Cardiac muscle cell (in vitro differentiated cells and primary cell): ENCODE measurements around the gene OSBP2. TPM values are rescaled to one million over a fixed set of nuclear protein-coding genes. Genes with fewer than 3 reads are reported as not detected.
A peak's percentile ranks its signal among the peaks of the same experiment; 100 is the strongest.

Experiments used
- DNase-seq, 2 donors: peaks; one replicate each; pipeline versions ENCODE4 v3.0.0 to v3.0.0-alpha.2; 2010 to 2017; ENCODE audit warnings: low read depth in 1 of 2, low spot score in 1 of 2
- H3K27ac ChIP-seq: fragments of 200-600 bp; sonication (generic); 2 replicates; pipeline ENCODE4 v1.5.1; 2016
- H3K27me3 ChIP-seq: fragments of 200-600 bp; sonication (generic); 2 replicates; pipeline ENCODE4 v1.6.0; 2016; ENCODE audit warnings: control low read depth
- H3K36me3 ChIP-seq: fragments of 200-600 bp; sonication (generic); 2 replicates; pipeline ENCODE4 v1.5.1; 2016; ENCODE audit warnings: control low read depth
- H3K4me1 ChIP-seq: fragments of 200-600 bp; sonication (generic); 2 replicates; pipeline ENCODE4 v1.8.1; 2017; ENCODE audit warnings: low read depth, mild to moderate bottlenecking, mixed run types
- H3K4me3 ChIP-seq: fragments of 200-600 bp; sonication (generic); 2 replicates; pipeline ENCODE4 v1.5.1; 2016; ENCODE audit warnings: mild to moderate bottlenecking
- H3K9me3 ChIP-seq: fragments of 200-600 bp; sonication (generic); 2 replicates; pipeline ENCODE4 v1.5.1; 2017; ENCODE audit warnings: low read depth, mild to moderate bottlenecking, control low read depth
- CTCF ChIP-seq: IDR thresholded peaks from 2 replicates; pipeline ENCODE4 v1.5.1; 2012; ENCODE audit warnings: low read depth, mild to moderate bottlenecking, low read length
- polyA plus RNA-seq: library from polyadenylated mRNA; unstranded; fragments of >200 nt; fragmentation: Nextera tagmentation; extraction: Ambion mirVana; gene quantifications from 2 replicates; pipeline ENCODE4 v1.2.1, GENCODE V29; 2016
- total RNA-seq: library from RNA; depleted of rRNA; stranded (reverse); fragments of >200 nt; gene quantifications from 2 replicates; pipeline ENCODE4 v1.2.3, GENCODE V29; 2016

OSBP2 gene
- total and polyA plus RNA-seq, 2 experiments from 2014 or later, result 19.4 to 32.5 TPM

DNA sequence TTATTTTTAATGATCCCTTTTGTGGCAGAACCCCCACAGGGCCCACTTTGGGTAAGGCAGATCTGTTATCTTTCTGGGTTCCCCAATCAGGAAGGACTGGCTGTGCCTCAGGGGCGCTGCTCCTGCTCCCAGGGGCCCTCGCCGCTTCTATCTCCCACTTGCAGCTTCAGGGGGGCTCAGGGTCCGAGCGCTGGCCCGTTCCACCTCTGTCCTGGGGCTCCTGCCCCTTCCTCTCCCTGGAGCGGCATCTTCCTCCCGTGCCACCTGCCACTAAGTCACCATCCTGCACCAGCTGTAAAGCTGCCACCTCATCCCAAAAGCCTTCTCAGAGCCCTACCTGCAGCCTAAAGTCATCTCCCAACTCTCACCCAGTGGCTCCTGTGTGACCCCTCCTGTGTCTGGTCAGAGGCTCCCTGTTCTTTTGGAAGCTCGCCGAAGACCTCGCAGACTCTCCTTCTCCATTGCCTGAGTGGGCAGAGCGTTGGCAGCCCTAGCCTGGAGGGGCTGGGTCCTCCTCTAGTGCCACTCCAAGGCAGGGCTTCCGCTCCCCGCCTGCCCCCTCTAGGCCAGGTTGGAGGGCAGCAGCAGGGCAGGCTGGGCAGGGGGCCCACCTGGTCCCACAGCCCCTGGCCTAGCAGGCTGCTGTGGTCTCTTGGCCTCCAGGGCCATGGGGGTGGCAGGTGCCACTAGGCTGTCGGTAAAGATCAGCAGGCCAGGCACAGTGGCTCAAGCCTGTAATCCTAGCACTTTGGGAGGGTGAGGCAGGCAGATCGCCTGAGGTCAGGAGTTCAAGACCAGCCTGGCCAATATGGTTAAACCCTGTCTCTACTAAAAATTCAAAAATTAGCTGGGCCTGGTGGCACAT, 167.2 kb downstream of the OSBP2 start:
- Histone ChIP-seq H3K36me3 (no peaks in the 10 kb centered on the region), H3K4me3 (no peak overlapping the region), H3K4me1 (peaks cover 10% of the 10 kb centered on the region), H3K9me3 (no peaks in the 10 kb centered on the region), H3K27me3 (no peaks in the 10 kb centered on the region), H3K27ac (no peak overlapping the region)
- DNase-seq, result no peak
- TF ChIP-seq CTCF, result no peak

DNA sequence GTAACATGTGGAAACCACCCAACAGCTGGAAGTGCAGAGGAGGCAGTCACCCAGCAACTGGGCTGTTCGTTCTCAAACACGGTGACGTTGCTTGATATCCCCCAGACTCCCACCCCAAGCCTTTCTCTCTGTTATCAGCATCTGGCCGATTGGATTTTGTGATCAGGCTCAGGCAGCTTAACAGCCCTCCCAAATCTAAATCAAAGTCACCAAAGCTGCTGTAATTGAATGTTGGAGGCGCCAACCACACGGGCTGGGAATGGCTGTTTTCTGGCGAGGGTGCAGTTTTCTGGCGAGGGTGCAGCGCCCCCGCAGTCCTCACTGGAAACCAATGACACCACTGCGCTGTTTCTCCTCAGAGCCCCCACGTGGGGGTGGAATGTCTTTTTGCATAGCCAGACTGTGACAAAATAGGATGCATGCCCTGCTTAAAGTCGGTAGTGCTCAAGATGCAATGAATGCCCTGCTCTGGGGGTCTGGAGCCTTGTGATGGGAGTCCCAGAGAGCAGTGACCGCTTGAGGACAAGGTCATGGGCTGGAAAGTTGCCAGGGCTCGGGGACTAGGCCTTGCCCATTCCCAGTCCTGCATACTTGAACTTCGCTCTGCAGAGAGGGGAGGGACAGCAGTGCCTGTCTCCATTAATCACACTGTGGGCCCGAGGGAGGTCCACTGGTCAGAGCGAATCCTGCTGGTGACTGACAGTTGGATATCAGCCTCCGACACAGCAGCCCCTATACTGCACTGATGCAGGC, 168.6 kb downstream of the OSBP2 start:
- Histone ChIP-seq H3K27me3 (no peaks in the 10 kb centered on the region), H3K4me1 (peaks cover 10% of the 10 kb centered on the region), H3K27ac (no peak overlapping the region), H3K4me3 (no peak overlapping the region), H3K36me3 (no peaks in the 10 kb centered on the region), H3K9me3 (no peaks in the 10 kb centered on the region)
- TF ChIP-seq CTCF, result peak; percentile 15
- peak; percentile 7 to 53 for DNase-seq

DNA sequence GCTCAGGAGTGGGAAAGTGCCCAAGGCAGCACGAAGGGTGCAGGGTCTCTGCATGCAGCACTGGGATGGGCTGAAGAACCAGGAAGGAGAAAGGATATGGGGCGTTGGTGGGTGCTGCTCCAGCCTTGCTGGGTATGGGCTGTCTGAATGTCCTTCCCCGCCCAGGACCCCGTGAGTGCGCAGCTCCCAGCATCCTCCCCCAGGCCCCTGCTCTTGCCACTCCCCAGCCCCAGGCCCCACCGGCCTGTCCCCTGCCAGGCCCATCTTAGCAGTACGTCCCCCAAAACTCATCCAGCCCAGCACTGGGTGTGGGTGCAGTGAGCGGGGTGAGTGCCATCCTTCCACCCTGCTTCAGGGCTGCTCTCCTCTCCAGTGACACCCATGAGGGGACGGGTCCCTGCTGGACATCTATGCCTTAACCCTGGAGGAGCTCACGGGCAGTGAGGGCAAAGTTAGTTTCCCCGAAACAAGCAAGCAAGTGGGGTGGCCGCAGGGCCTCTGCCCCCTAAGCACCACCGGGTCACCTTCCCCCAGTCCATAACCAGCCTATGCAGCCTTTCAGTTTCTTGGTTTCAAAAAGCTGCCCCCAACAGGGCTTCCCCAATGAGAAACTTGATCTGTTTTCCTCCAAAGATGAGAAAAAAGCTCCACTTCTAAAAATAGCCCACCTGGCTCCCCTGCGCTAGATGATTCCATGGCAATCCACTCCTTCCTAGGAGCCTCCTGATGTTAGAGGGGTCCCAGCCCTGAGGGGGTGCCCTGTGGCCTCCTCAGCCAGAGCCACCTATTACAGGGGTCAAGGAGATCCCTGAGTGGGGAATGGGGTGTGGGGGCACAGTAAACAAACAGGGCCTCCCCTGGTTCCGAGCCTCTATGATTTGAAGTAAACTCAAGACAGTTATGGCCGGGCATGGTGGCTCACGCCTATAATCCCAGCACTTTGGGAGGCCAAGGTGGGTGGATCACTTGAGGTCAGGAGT, 170.1 kb downstream of the OSBP2 start:
- H3K27me3 ChIP-seq, result no peaks in the 10 kb centered on the region

DNA sequence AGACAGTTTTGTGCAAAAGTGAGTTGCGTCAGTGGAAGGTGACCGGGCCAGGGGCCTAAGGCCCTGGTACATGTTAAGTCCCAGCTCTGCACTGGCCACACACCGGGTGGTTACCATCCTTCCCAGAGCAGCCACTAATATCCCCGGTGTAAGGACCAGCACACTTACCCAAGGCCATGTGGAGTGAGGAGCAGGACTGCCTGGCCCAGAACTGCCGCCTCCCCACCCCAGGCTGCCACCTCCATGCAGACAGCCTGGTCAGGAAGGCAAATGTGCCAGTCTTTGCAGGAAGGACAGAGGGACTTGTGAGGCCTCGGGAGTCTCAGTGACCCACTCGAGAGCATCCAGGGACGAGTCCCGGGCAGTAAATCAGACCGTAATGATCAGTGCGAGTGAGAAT, 171.0 kb downstream of the OSBP2 start:
- Histone ChIP-seq H3K36me3 (no peaks in the 10 kb centered on the region), H3K27me3 (no peaks in the 10 kb centered on the region), H3K9me3 (no peaks in the 10 kb centered on the region), H3K4me3 (no peak overlapping the region), H3K4me1 (peaks cover 10% of the 10 kb centered on the region), H3K27ac (no peak overlapping the region)
- no peak for DNase-seq
- TF ChIP-seq CTCF, result no peak

More for the DNA sequence above, 170.1 kb downstream of the OSBP2 start:
- Histone ChIP-seq H3K27ac (no peak overlapping the region), H3K36me3 (no peaks in the 10 kb centered on the region), H3K4me1 (peaks cover 10% of the 10 kb centered on the region), H3K9me3 (no peaks in the 10 kb centered on the region), H3K4me3 (no peak overlapping the region)
- DNase-seq, result no peak
- TF ChIP-seq CTCF, result no peak

DNA sequence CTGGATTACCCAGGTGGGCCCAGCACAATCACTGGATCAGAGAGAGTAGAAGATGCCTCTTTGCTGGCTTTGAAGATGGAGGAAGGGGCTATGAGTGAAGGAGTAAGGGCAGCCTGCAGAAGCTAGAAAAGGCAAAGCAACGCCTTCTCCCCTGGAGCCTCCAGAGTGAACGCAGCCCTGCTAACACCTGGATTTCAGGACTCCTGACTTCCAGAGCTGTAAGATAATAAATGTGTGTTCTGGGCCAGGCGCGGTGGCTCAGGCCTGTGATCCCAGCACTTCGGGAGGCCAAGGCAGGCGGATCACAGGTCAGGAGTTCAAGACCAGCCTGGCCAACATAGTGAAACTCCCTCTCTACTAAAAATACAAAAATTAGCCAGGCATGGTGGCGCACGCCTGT, 171.5 kb downstream of the OSBP2 start:
- DNase-seq, result no peak
- no peaks in the 10 kb centered on the region for H3K36me3 ChIP-seq
- no peak overlapping the region for H3K4me3 ChIP-seq
- no peak overlapping the region for H3K27ac ChIP-seq
- peaks cover 10% of the 10 kb centered on the region for H3K4me1 ChIP-seq
- no peaks in the 10 kb centered on the region for H3K9me3 ChIP-seq
- H3K27me3 ChIP-seq, result no peaks in the 10 kb centered on the region
- TF ChIP-seq CTCF, result no peak
